Activated CD4-positive, alpha-beta T cell treated with anti-CD3 and anti-CD28 coated beads for 36 hours (primary cell): ENCODE results near the gene THSD4. TPM values are rescaled to one million over a fixed set of nuclear protein-coding genes. Genes with fewer than 3 reads are reported as not detected.
A peak's percentile ranks its signal among the peaks of the same experiment; 100 is the strongest.

Source experiments
- ATAC-seq: fragments of 200-7000 bp; cut with Tn5 transposase; one replicate; pipeline ENCODE4 v1.10.0; 2021; ENCODE audit warnings: mild to moderate bottlenecking, moderate library complexity
- CTCF ChIA-PET: fragments of 350-600 bp; sonication (Branson Sonifier 250); formaldehyde crosslinking; loops from one replicate; lab custom pipeline; 2021; ENCODE audit warnings: antibody characterized with exemption; lab: Charles Lee
- POLR2A ChIA-PET: fragments of 350-600 bp; sonication (Branson Sonifier 250); formaldehyde crosslinking; loops from one replicate; lab custom pipeline; 2021; ENCODE audit warnings: antibody characterized with exemption, inconsistent platforms; lab: Charles Lee
- DNase-seq: peaks from one replicate; pipeline ENCODE4 v3.0.0-alpha.2; 2020
- H3K27ac Mint-ChIP-seq: one replicate; pipeline ENCODE4 v1.8.0; 2021; ENCODE audit warnings: mixed read lengths
- H3K27me3 Mint-ChIP-seq: one replicate; pipeline ENCODE4 v1.8.0; 2021; ENCODE audit warnings: mixed read lengths
- H3K36me3 Mint-ChIP-seq: one replicate; pipeline ENCODE4 v1.8.0; 2021; ENCODE audit warnings: low read depth, mixed read lengths
- H3K4me1 Mint-ChIP-seq: one replicate; pipeline ENCODE4 v1.8.0; 2021; ENCODE audit warnings: mixed read lengths
- H3K4me3 Mint-ChIP-seq: one replicate; pipeline ENCODE4 v1.8.0; 2021; ENCODE audit warnings: mild to moderate bottlenecking, moderate library complexity, mixed read lengths
- H3K9me3 Mint-ChIP-seq: one replicate; pipeline ENCODE4 v1.8.0; 2021; ENCODE audit warnings: low read depth, mixed read lengths
- intact Hi-C, 2 experiments: fragments of 100-400 bp; cut with DNase I in 1 of 2; cut with micrococcal nuclease in 1 of 2; formaldehyde crosslinking; loops; one replicate each; pipeline versions ENCODE4 v1.14.2 to v1.15.1; 2022 to 2024; cut with DNase I, micrococcal nuclease
- total RNA-seq, 2 experiments: library from RNA; stranded (reverse); gene quantifications; one replicate each; pipeline ENCODE4 v1.2.3, GENCODE V29; 2021

Gene THSD4
- total RNA-seq, 2 experiments from 2014 or later, result not detected

- ATAC-seq, result no peak
- CTCF ChIA-PET, result interaction anchor here (0.7 kb wide), 1 partner anchor 807 kb away, joined by 3 read pairs; no protein-coding TSS in a partner anchor
These were observed 235.5 kb downstream of the THSD4 start for GRCh38 chr15:71350622-71351378.

GRCh38 chr15:71352125-71352524 is 236.9 kb downstream of the THSD4 start:
- ATAC-seq (no peak), DNase-seq (no peak)
- intact Hi-C loops, result no loop called here
- no peaks in the 10 kb centered on the region for H3K36me3 Mint-ChIP-seq
- CTCF ChIA-PET, result no interaction called here
- no peak overlapping the region for H3K4me3 Mint-ChIP-seq
- POLR2A ChIA-PET, result interaction anchor here (0.6 kb wide), 1 partner anchor 306 kb away, joined by 4 read pairs; no protein-coding TSS in a partner anchor
- H3K9me3 Mint-ChIP-seq, result no peaks in the 10 kb centered on the region
- no peak overlapping the region for H3K27ac Mint-ChIP-seq
- peaks cover 10% of the 10 kb centered on the region for H3K27me3 Mint-ChIP-seq
- peaks cover 8% of the 10 kb centered on the region for H3K4me1 Mint-ChIP-seq

More at GRCh38 chr15:71350622-71351378, 235.5 kb downstream of the THSD4 start:
- Mint-ChIP-seq H3K9me3 (no peaks in the 10 kb centered on the region), H3K27me3 (peaks cover 11% of the 10 kb centered on the region), H3K4me3 (no peak overlapping the region), H3K27ac (no peak overlapping the region), H3K4me1 (peaks cover 10% of the 10 kb centered on the region), H3K36me3 (no peaks in the 10 kb centered on the region)
- POLR2A ChIA-PET, result no interaction called here
- no peak for DNase-seq
- intact Hi-C loops, result no loop called here

- ATAC-seq (no peak), DNase-seq (no peak)
- Mint-ChIP-seq H3K27ac (no peak overlapping the region), H3K27me3 (peaks cover 4% of the 10 kb centered on the region), H3K9me3 (no peaks in the 10 kb centered on the region), H3K4me1 (peaks cover 8% of the 10 kb centered on the region), H3K36me3 (no peaks in the 10 kb centered on the region), H3K4me3 (no peak overlapping the region)
- ChIA-PET POLR2A (no interaction called here), CTCF (no interaction called here)
- intact Hi-C loops, result no loop called here
These were observed 237.5 kb downstream of the THSD4 start for GRCh38 chr15:71352765-71353164.

- Mint-ChIP-seq H3K27ac (no peak overlapping the region), H3K4me3 (no peak overlapping the region), H3K36me3 (no peaks in the 10 kb centered on the region)
These were observed 237.9 kb downstream of the THSD4 start for GRCh38 chr15:71353171-71353570.

GRCh38 chr15:71355268-71355667 is 240.0 kb downstream of the THSD4 start:
- Mint-ChIP-seq H3K27ac (no peak overlapping the region), H3K4me3 (no peak overlapping the region), H3K4me1 (peaks cover 8% of the 10 kb centered on the region), H3K9me3 (no peaks in the 10 kb centered on the region), H3K36me3 (no peaks in the 10 kb centered on the region), H3K27me3 (peaks cover 2% of the 10 kb centered on the region)
- ATAC-seq (no peak), DNase-seq (no peak)
- ChIA-PET CTCF (no interaction called here), POLR2A (no interaction called here)
- intact Hi-C loops, result no loop called here

More at GRCh38 chr15:71353171-71353570, 237.9 kb downstream of the THSD4 start:
- DNase-seq (no peak), ATAC-seq (no peak)
- Mint-ChIP-seq H3K27me3 (peaks cover 2% of the 10 kb centered on the region), H3K4me1 (peaks cover 8% of the 10 kb centered on the region), H3K9me3 (no peaks in the 10 kb centered on the region)
- intact Hi-C loops, result no loop called here
- ChIA-PET CTCF (interaction anchor here (0.7 to 1.0 kb wide), 2 partner anchors 21 to 64 kb away, joined by 3 read pairs; no protein-coding TSS in a partner anchor), POLR2A (interaction anchor here (0.6 kb wide), 1 partner anchor 87 kb away, joined by 3 read pairs; no protein-coding TSS in a partner anchor)

- POLR2A ChIA-PET, result no interaction called here
- no peaks in the 10 kb centered on the region for H3K9me3 Mint-ChIP-seq
- H3K4me3 Mint-ChIP-seq, result no peak overlapping the region
- DNase-seq (no peak), ATAC-seq (no peak)
- peaks cover 8% of the 10 kb centered on the region for H3K4me1 Mint-ChIP-seq
- H3K27ac Mint-ChIP-seq, result no peak overlapping the region
- no peaks in the 10 kb centered on the region for H3K27me3 Mint-ChIP-seq
- no peaks in the 10 kb centered on the region for H3K36me3 Mint-ChIP-seq
- CTCF ChIA-PET, result no interaction called here
- intact Hi-C loops, result no loop called here
These were observed 242.1 kb downstream of the THSD4 start for GRCh38 chr15:71357321-71357732.

- ChIA-PET POLR2A (no interaction called here), CTCF (no interaction called here)
- no peak overlapping the region for H3K27ac Mint-ChIP-seq
- H3K36me3 Mint-ChIP-seq, result no peaks in the 10 kb centered on the region
- no peaks in the 10 kb centered on the region for H3K9me3 Mint-ChIP-seq
- H3K4me3 Mint-ChIP-seq, result no peak overlapping the region
- no peak for ATAC-seq
- H3K4me1 Mint-ChIP-seq, result peaks cover 3% of the 10 kb centered on the region
- no peaks in the 10 kb centered on the region for H3K27me3 Mint-ChIP-seq
- no peak for DNase-seq
- intact Hi-C loops, result no loop called here
These were observed 242.7 kb downstream of the THSD4 start for GRCh38 chr15:71357967-71358366.

- POLR2A ChIA-PET, result no interaction called here
These were observed 244.0 kb downstream of the THSD4 start for GRCh38 chr15:71359246-71359645.

GRCh38 chr15:71362556-71362955 is 247.3 kb downstream of the THSD4 start:
- ChIA-PET POLR2A (no interaction called here), CTCF (interaction anchor here (0.6 kb wide), 1 partner anchor 417 kb away, joined by 3 read pairs; no protein-coding TSS in a partner anchor)
- no peak for ATAC-seq

More at GRCh38 chr15:71359246-71359645, 244.0 kb downstream of the THSD4 start:
- CTCF ChIA-PET, result no interaction called here
- Mint-ChIP-seq H3K4me1 (no peaks in the 10 kb centered on the region), H3K9me3 (no peaks in the 10 kb centered on the region), H3K27ac (no peak overlapping the region), H3K27me3 (no peaks in the 10 kb centered on the region), H3K36me3 (no peaks in the 10 kb centered on the region), H3K4me3 (no peak overlapping the region)
- intact Hi-C loops, result no loop called here
- DNase-seq, result no peak
- no peak for ATAC-seq

GRCh38 chr15:71362987-71363968 is 248.0 kb downstream of the THSD4 start:
- H3K4me3 Mint-ChIP-seq, result no peak overlapping the region
- ChIA-PET CTCF (interaction anchor here (0.6 kb wide), 1 partner anchor 418 kb away, joined by 3 read pairs; no protein-coding TSS in a partner anchor), POLR2A (no interaction called here)

More at GRCh38 chr15:71362556-71362955, 247.3 kb downstream of the THSD4 start:
- Mint-ChIP-seq H3K27me3 (no peaks in the 10 kb centered on the region), H3K4me1 (no peaks in the 10 kb centered on the region), H3K9me3 (no peaks in the 10 kb centered on the region), H3K36me3 (no peaks in the 10 kb centered on the region), H3K27ac (no peak overlapping the region), H3K4me3 (no peak overlapping the region)
- intact Hi-C loops, result no loop called here
- no peak for DNase-seq

GRCh38 chr15:71364117-71364584 is 248.9 kb downstream of the THSD4 start:
- H3K9me3 Mint-ChIP-seq, result no peaks in the 10 kb centered on the region
- DNase-seq, result no peak

More at GRCh38 chr15:71362987-71363968, 248.0 kb downstream of the THSD4 start:
- no peak for DNase-seq
- no peaks in the 10 kb centered on the region for H3K9me3 Mint-ChIP-seq
- H3K27ac Mint-ChIP-seq, result no peak overlapping the region
- no peaks in the 10 kb centered on the region for H3K4me1 Mint-ChIP-seq
- ATAC-seq, result no peak
- H3K27me3 Mint-ChIP-seq, result no peaks in the 10 kb centered on the region
- intact Hi-C loops, result no loop called here
- no peaks in the 10 kb centered on the region for H3K36me3 Mint-ChIP-seq

More at GRCh38 chr15:71364117-71364584, 248.9 kb downstream of the THSD4 start:
- ChIA-PET CTCF (interaction anchor here (0.6 to 0.7 kb wide), 2 partner anchors 437 to 1899 kb away, joined by 3 read pairs; no protein-coding TSS in a partner anchor), POLR2A (interaction anchor here (0.6 kb wide), 1 partner anchor 388 kb away, joined by 4 read pairs; no protein-coding TSS in a partner anchor)
- Mint-ChIP-seq H3K27me3 (no peaks in the 10 kb centered on the region), H3K36me3 (no peaks in the 10 kb centered on the region), H3K27ac (peak overlapping the region; percentile 13), H3K4me1 (no peaks in the 10 kb centered on the region), H3K4me3 (no peak overlapping the region)
- intact Hi-C loops, result no loop called here
- ATAC-seq, result no peak
